Rectal smooth muscle tissue (tissue), 1 donor: ENCODE data around the gene NKX2-4.

ENCODE experiments used
- H3K27ac ChIP-seq: one replicate; pipeline ENCODE4 v1.7.0; 2013; ENCODE audit warnings: low read depth, low read length, inconsistent platforms
- H3K27me3 ChIP-seq: one replicate; pipeline ENCODE4 v1.7.0; 2013; ENCODE audit warnings: low read length; ENCODE audit not compliant: control insufficient read depth, insufficient read depth
- H3K36me3 ChIP-seq: one replicate; pipeline ENCODE4 v1.7.0; 2013; ENCODE audit warnings: low read length; ENCODE audit not compliant: control insufficient read depth, insufficient read depth
- H3K4me1 ChIP-seq: one replicate; pipeline ENCODE4 v1.7.0; 2013; ENCODE audit warnings: low read length; ENCODE audit not compliant: control insufficient read depth, insufficient read depth
- H3K4me3 ChIP-seq: one replicate; pipeline ENCODE4 v1.7.0; 2013; ENCODE audit warnings: low read length
- H3K9ac ChIP-seq: one replicate; pipeline ENCODE4 v1.7.0; 2013; ENCODE audit warnings: low read length

NKX2-4 gene

GRCh38 chr20:21391185-21391971 is 5.9 kb downstream of the NKX2-4 start:
- no peak overlapping the region for H3K9ac ChIP-seq
- H3K36me3 ChIP-seq = peaks cover 3% of the 10 kb centered on the region
- no peak overlapping the region for H3K4me3 ChIP-seq
- peaks cover 24% of the 10 kb centered on the region for H3K27me3 ChIP-seq
- no peak overlapping the region for H3K27ac ChIP-seq
- no peaks in the 10 kb centered on the region for H3K4me1 ChIP-seq

- H3K4me3 ChIP-seq = no peak overlapping the region
- H3K36me3 ChIP-seq = peaks cover 3% of the 10 kb centered on the region
- no peak overlapping the region for H3K9ac ChIP-seq
- no peaks in the 10 kb centered on the region for H3K4me1 ChIP-seq
- H3K27me3 ChIP-seq = peaks cover 19% of the 10 kb centered on the region
- no peak overlapping the region for H3K27ac ChIP-seq
Observed at GRCh38 chr20:21390768-21391167, 6.6 kb downstream of the NKX2-4 start.

GRCh38 chr20:21389368-21389767 is 8.0 kb downstream of the NKX2-4 start:
- Histone ChIP-seq H3K27ac (no peak overlapping the region), H3K9ac (no peak overlapping the region), H3K36me3 (peaks cover 3% of the 10 kb centered on the region), H3K27me3 (peaks cover 11% of the 10 kb centered on the region), H3K4me3 (no peak overlapping the region), H3K4me1 (no peaks in the 10 kb centered on the region)

GRCh38 chr20:21388566-21388965 is 8.8 kb downstream of the NKX2-4 start:
- H3K4me3 ChIP-seq = no peak overlapping the region
- H3K27me3 ChIP-seq = peaks cover 10% of the 10 kb centered on the region
- no peak overlapping the region for H3K27ac ChIP-seq
- H3K9ac ChIP-seq = no peak overlapping the region
- no peaks in the 10 kb centered on the region for H3K4me1 ChIP-seq
- peaks cover 3% of the 10 kb centered on the region for H3K36me3 ChIP-seq

- Histone ChIP-seq H3K27me3 (peaks cover 3% of the 10 kb centered on the region), H3K27ac (no peak overlapping the region), H3K9ac (no peak overlapping the region), H3K36me3 (peaks cover 4% of the 10 kb centered on the region), H3K4me3 (no peak overlapping the region), H3K4me1 (no peaks in the 10 kb centered on the region)
Observed at GRCh38 chr20:21387528-21387927, 9.8 kb downstream of the NKX2-4 start.

- Histone ChIP-seq H3K36me3 (peaks cover 10% of the 10 kb centered on the region), H3K27me3 (no peaks in the 10 kb centered on the region), H3K4me1 (no peaks in the 10 kb centered on the region), H3K9ac (no peak overlapping the region), H3K4me3 (no peak overlapping the region), H3K27ac (no peak overlapping the region)
Observed at GRCh38 chr20:21386111-21386510, 11.2 kb downstream of the NKX2-4 start.

GRCh38 chr20:21384308-21384892 is 12.9 kb downstream of the NKX2-4 start:
- Histone ChIP-seq H3K27ac (no peak overlapping the region), H3K36me3 (peaks cover 12% of the 10 kb centered on the region), H3K4me3 (no peak overlapping the region), H3K27me3 (no peaks in the 10 kb centered on the region), H3K9ac (no peak overlapping the region), H3K4me1 (no peaks in the 10 kb centered on the region)

GRCh38 chr20:21381619-21382018 is 15.7 kb downstream of the NKX2-4 start:
- Histone ChIP-seq H3K27me3 (no peaks in the 10 kb centered on the region), H3K4me3 (no peak overlapping the region), H3K27ac (no peak overlapping the region), H3K9ac (no peak overlapping the region), H3K4me1 (no peaks in the 10 kb centered on the region), H3K36me3 (peaks cover 12% of the 10 kb centered on the region)

- H3K4me1 ChIP-seq = no peaks in the 10 kb centered on the region
- H3K4me3 ChIP-seq = no peak overlapping the region
- H3K9ac ChIP-seq = no peak overlapping the region
- peaks cover 12% of the 10 kb centered on the region for H3K36me3 ChIP-seq
- no peaks in the 10 kb centered on the region for H3K27me3 ChIP-seq
- H3K27ac ChIP-seq = no peak overlapping the region
Observed at GRCh38 chr20:21380711-21381110, 16.6 kb downstream of the NKX2-4 start.

- no peak overlapping the region for H3K27ac ChIP-seq
- peaks cover 12% of the 10 kb centered on the region for H3K36me3 ChIP-seq
- H3K27me3 ChIP-seq = no peaks in the 10 kb centered on the region
- H3K9ac ChIP-seq = no peak overlapping the region
- no peaks in the 10 kb centered on the region for H3K4me1 ChIP-seq
- H3K4me3 ChIP-seq = no peak overlapping the region
Observed at GRCh38 chr20:21378259-21378658, 19.1 kb downstream of the NKX2-4 start.

- H3K27ac ChIP-seq = no peak overlapping the region
- H3K4me3 ChIP-seq = no peak overlapping the region
- no peaks in the 10 kb centered on the region for H3K27me3 ChIP-seq
- H3K36me3 ChIP-seq = peaks cover 12% of the 10 kb centered on the region
- H3K9ac ChIP-seq = no peak overlapping the region
- no peaks in the 10 kb centered on the region for H3K4me1 ChIP-seq
Observed at GRCh38 chr20:21377701-21378100, 19.6 kb downstream of the NKX2-4 start.

GRCh38 chr20:21376626-21377025 is 20.7 kb downstream of the NKX2-4 start:
- H3K4me3 ChIP-seq = no peak overlapping the region
- no peaks in the 10 kb centered on the region for H3K4me1 ChIP-seq
- H3K9ac ChIP-seq = no peak overlapping the region
- H3K27ac ChIP-seq = no peak overlapping the region
- no peaks in the 10 kb centered on the region for H3K27me3 ChIP-seq
- H3K36me3 ChIP-seq = peaks cover 6% of the 10 kb centered on the region

GRCh38 chr20:21373436-21373835 is 23.9 kb downstream of the NKX2-4 start:
- Histone ChIP-seq H3K27ac (no peak overlapping the region), H3K4me1 (no peaks in the 10 kb centered on the region), H3K9ac (no peak overlapping the region), H3K4me3 (no peak overlapping the region), H3K36me3 (peaks cover 5% of the 10 kb centered on the region), H3K27me3 (no peaks in the 10 kb centered on the region)
